Activated CD8-positive, alpha-beta memory T cell treated with anti-CD3 and anti-CD28 coated beads for 36 hours (primary cell): ENCODE results near the gene TMEM192. TPM values are rescaled to one million over a fixed set of nuclear protein-coding genes. Genes with fewer than 3 reads are reported as not detected.
"Not testable (repeated sequence)": the region's sequence is repeated elsewhere in the genome, so short reads cannot be mapped to it uniquely, and the experiment has no call there.

Experiments used
- CTCF ChIA-PET: fragments of 350-600 bp; sonication (Branson Sonifier 250); formaldehyde crosslinking; loops from one replicate; lab custom pipeline; 2021; ENCODE audit warnings: antibody characterized with exemption; lab: Charles Lee
- POLR2A ChIA-PET: fragments of 350-600 bp; sonication (Branson Sonifier 250); formaldehyde crosslinking; loops from one replicate; lab custom pipeline; 2021; ENCODE audit warnings: antibody characterized with exemption; lab: Charles Lee
- total RNA-seq, 2 experiments: library from RNA; stranded (reverse); gene quantifications; one replicate each; pipeline ENCODE4 v1.2.3, GENCODE V29; 2021

TMEM192 gene
- total RNA-seq, result 10 to 100 TPM; 16.1 TPM

DNA sequence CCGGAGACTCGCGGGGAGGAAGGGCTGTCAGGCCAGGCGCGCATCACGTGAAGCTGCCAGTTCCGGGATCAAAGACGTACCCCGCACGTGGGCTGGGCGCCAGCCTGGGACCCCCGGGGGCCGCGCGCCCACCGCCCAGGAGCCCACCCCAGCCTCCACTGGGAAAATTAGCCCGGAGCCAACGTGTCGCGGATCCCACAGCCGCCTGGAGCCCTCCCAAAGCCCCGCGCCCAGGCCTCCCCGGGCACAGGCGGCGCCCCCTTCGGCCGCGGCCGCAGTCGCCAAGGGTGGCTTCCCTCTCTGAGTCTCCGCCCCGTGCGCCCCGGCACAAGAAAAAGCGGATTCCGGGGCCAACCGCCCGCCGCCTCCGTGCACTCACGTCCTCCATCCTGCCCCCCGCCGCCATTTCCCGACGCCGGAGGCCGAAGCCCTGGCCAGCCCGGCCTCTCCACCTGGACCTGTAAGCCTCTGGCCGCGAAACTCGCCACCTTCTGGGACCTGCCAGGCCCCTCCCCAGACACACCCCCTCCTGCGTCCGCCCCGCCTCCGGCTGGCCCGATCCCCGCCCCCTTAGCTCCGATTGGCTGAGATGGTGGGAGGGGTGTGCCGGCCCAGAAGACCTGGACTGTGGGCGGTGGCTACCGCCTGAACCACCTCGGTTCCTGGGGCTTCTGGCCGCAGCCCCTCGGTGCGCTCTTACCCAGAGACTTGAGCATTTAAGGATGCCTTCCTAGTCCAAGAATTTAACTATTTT, at the start of gene TMEM192:
TSS of gene TMEM192 (minus strand) at position 493 of the 754 bp plus-strand sequence. CDS start at position 406, 87 bp downstream.
- POLR2A ChIA-PET, result interaction anchor here (0.6 to 0.8 kb wide), 5 partner anchors 12 to 1619 kb away, joined by 3 to 5 read pairs (median 3); no protein-coding TSS in a partner anchor
- CTCF ChIA-PET, result interaction anchor here (0.6 to 2.1 kb wide), 7 partner anchors 9 to 1562 kb away, joined by 3 to 9 read pairs (median 3); no protein-coding TSS in a partner anchor

- CTCF ChIA-PET, result no interaction called here
- POLR2A ChIA-PET, result no interaction called here
Measured at GRCh38 chr4:165158762-165159161, 46.1 kb upstream of the TMEM192 start.

DNA sequence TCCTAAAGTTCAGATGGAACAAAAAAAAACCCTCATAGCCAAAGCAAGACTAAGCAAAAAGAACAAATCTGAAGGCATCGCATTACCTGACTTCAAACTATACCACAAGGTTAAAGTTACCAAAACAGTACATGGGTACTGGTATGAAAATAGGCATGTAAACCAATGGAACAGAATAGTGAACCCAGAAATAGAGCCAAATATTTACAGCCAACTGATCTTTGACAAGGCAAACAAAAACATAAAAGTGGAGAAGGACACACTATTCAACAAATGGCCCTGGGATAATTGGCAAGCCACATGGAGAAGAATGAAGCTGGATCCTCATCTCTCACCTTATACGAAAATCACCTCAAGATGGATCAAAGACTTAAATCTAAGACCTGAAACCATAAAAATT, 44.2 kb upstream of the TMEM192 start:
- POLR2A ChIA-PET, result no interaction called here
- CTCF ChIA-PET, result no interaction called here

DNA sequence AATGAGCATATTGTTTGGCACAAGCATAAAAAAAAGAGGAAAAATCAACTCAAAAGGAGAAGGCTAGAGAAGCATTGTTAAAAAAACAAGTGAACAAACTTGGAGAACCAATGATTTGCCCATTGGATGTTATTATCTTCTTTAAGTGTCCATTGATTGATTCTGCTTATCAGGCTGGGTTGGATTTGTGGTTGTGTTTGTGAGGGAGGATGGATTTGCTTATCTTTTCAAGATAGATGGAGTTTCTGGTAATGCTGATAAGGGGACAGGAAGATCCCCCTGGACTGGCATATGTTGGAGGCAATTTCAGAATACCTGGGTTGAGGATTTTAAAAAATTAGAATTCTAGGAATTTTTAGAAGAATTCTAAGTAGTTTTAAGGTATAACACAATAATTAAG, 41.8 kb upstream of the TMEM192 start:
- ChIA-PET POLR2A (no interaction called here), CTCF (no interaction called here)

- ChIA-PET POLR2A (no interaction called here), CTCF (no interaction called here)
Measured at GRCh38 chr4:165152527-165152926, 39.9 kb upstream of the TMEM192 start.

GRCh38 chr4:165151734-165152133, 39.1 kb upstream of the TMEM192 start:
- ChIA-PET POLR2A (no interaction called here), CTCF (no interaction called here)

GRCh38 chr4:165150545-165150944, 37.9 kb upstream of the TMEM192 start:
- ChIA-PET CTCF (no interaction called here), POLR2A (no interaction called here)

DNA sequence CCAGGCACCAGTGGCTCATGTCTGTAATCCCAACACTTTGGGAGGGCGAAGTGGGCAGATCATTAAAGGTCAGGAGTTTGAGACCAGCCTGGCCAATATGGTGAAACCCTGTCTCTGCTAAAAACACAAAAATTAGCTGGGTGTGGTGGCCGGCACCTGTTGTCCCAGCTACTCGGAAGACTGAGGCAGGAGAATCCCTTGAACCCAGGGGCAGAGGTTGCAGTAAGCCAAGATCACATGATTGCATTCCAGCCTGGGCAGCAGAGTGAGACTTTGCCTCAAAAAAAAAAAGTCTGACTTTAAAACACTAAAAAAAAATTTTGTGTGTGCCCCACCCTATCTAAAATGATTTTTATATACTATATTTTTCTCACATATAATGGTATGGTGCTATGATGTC, 26.2 kb upstream of the TMEM192 start:
- POLR2A ChIA-PET, result no interaction called here
- CTCF ChIA-PET, result interaction anchor here (1.0 kb wide), 1 partner anchor 8 kb away, joined by 3 read pairs; no protein-coding TSS in a partner anchor

- POLR2A ChIA-PET, result no interaction called here
- CTCF ChIA-PET, result no interaction called here
Measured at GRCh38 chr4:165137205-165137604, 24.5 kb upstream of the TMEM192 start.

- ChIA-PET CTCF (interaction anchor here (0.6 kb wide), 1 partner anchor 354 kb away, joined by 3 read pairs; no protein-coding TSS in a partner anchor), POLR2A (no interaction called here)
Measured at GRCh38 chr4:165136529-165136928, 23.9 kb upstream of the TMEM192 start.

GRCh38 chr4:165133150-165133549, 20.5 kb upstream of the TMEM192 start:
- POLR2A ChIA-PET, result interaction anchor here (0.6 kb wide), 1 partner anchor 232 kb away, joined by 3 read pairs; no protein-coding TSS in a partner anchor

GRCh38 chr4:165131247-165131832, 18.7 kb upstream of the TMEM192 start:
- CTCF ChIA-PET, result interaction anchor here (0.7 to 2.3 kb wide), 13 partner anchors 8 to 336 kb away, joined by 3 to 12 read pairs (median 3); partner anchors contain the start of genes MSMO1 and TMEM192
- POLR2A ChIA-PET, result no interaction called here

More at GRCh38 chr4:165133150-165133549, 20.5 kb upstream of the TMEM192 start:
- CTCF ChIA-PET, result no interaction called here

DNA sequence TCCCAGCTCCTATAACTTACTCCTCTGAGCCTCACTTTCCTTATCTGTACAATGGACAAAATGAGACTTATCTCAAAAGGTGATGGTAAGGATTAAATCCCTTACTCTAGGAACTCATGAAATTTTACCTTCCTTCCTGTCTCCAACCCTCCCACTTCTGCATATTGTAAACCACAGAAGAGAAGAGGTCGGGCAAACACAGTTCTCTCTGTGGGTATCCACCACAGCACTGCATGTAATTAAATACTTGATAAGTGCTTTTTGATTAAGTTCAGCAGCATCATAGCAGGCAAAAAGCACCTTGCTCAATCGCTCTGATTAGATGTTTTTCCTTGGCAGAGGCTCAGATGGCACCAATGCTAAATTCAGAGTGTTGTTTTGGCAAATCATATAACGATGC, 17.3 kb upstream of the TMEM192 start:
- POLR2A ChIA-PET, result no interaction called here
- CTCF ChIA-PET, result interaction anchor here (2.3 kb wide), 1 partner anchor 331 kb away, joined by 12 read pairs; no protein-coding TSS in a partner anchor

GRCh38 chr4:165125869-165126499, 13.3 kb upstream of the TMEM192 start:
- CTCF ChIA-PET, POLR2A ChIA-PET: not testable (repeated sequence)

DNA sequence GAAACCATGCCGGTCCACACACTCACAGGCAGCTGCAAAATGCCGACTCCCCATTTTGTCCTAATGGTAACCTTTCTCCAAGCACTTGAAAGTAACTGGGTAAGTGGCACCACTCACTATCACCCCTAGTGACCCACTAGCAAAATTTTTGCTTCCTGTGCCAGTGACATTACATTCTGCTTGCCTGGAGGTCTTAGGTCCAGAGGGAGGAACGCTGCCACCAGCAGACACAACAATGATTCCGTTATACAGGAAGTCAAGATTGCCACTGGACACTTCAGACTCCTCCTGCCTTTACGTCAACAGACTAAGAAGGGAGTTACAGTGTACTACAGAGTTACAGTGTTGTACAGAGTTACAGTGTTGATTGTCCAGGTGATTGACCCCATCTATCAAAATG, 11.8 kb upstream of the TMEM192 start:
- ChIA-PET POLR2A (no interaction called here), CTCF (no interaction called here)

- ChIA-PET POLR2A (no interaction called here), CTCF (no interaction called here)
Measured at GRCh38 chr4:165118256-165118909, 5.7 kb upstream of the TMEM192 start.

DNA sequence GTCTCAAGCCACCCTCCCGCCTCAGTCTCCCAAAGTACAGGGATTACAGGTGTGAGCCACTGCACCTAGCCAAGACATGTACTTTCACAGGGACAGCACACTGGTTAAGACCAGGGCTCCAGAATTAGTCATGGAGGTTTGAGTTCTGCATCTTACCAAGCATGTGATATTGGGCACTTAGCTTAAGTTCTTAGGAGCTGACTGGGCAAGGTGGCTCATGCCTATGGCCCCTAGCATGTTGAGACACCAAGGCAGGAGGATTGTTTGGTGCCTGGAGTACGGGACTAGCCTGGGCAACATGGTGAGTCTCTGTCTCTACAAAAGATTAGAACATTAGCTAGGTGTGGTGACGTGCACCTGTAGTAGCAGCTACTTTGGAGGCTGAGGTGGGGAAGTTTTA, 2.6 kb upstream of the TMEM192 start:
- CTCF ChIA-PET, result no interaction called here
- POLR2A ChIA-PET, result no interaction called here

- POLR2A ChIA-PET, result interaction anchor here (0.6 kb wide), 2 partner anchors 12 to 1618 kb away, joined by 3 read pairs; no protein-coding TSS in a partner anchor
- CTCF ChIA-PET, result interaction anchor here (1.8 to 2.1 kb wide), 2 partner anchors 8 to 19 kb away, joined by 4 to 9 read pairs; no protein-coding TSS in a partner anchor
Measured at GRCh38 chr4:165111906-165112367, 723 bp downstream of the TMEM192 start.

- POLR2A ChIA-PET, result no interaction called here
- CTCF ChIA-PET, result no interaction called here
Measured at GRCh38 chr4:165106518-165106917, 6.1 kb downstream of the TMEM192 start.
